ENCODE results near the gene NID2. TPM values are rescaled to one million over a fixed set of nuclear protein-coding genes. Genes with fewer than 3 reads are reported as not detected.

The NID2 gene
- total RNA-seq, 8 experiments from 2014 or later = 0.63 to 91.1 (median 1.6) TPM

DNA sequence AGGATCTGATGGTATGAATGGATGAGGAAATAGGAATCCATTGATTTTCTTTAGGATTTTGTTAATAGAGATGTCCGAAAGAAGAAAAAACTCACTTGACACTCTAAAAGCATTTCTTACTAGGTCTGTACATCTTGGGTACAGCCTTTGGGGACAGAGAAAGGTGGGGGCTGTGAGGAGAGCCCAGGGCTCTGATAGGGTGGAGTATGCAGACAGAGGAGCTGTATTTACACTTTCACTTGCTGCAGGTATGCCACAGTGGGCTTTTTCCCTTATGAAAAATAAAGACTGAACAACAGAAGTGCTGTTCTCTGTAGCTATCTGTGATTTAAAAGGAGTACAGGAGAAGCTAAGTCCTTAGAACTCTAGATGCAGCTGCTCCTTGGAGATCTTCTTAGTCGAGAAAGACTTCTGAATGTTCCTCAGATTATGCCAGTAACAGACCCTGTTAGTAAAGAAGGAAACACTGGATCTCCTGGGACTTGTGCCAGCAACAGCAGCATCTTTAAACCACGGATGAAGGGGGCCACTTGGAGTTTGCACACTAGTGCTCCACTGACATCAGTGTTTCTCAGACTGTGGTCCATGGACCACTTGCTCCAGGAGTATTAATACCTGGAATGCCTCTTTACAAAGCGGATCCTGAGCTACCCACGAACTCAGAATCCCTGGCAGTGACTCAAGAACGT is 98.9 kb downstream of the NID2 start:
- Histone ChIP-seq H3K4me3 (no peak overlapping the region), H3K4me1 (replicated peaks in 1 of 2) (no peaks in the 10 kb centered on the region), H3K27ac (no peak overlapping the region)
- in situ Hi-C loops (cut with MboI; ENCODE audit: low pct_unique_long_range_greater_than_20kb in 2 of 9, low sequenced_read_pairs in 9 of 9, unreplicated experiment in 9 of 9) = loop anchor here in 1 of 9 experiments (10.0 kb wide), 1 partner anchor 675 kb away; no protein-coding TSS in a partner anchor
- ATAC-seq (replicated peaks in 6 of 8) = no peak
- WGBS, 10 experiments = 40 to 100% (median 80%) methylated on average over 1 to 6 of the region's 6 CpGs

GRCh38 chr14:51967521-51967920 is 101.3 kb downstream of the NID2 start:
- H3K4me3 ChIP-seq = no peak overlapping the region
- in situ Hi-C loops (cut with MboI; ENCODE audit: low pct_unique_long_range_greater_than_20kb in 2 of 9, low sequenced_read_pairs in 9 of 9, unreplicated experiment in 9 of 9) = no loop called here

DNA sequence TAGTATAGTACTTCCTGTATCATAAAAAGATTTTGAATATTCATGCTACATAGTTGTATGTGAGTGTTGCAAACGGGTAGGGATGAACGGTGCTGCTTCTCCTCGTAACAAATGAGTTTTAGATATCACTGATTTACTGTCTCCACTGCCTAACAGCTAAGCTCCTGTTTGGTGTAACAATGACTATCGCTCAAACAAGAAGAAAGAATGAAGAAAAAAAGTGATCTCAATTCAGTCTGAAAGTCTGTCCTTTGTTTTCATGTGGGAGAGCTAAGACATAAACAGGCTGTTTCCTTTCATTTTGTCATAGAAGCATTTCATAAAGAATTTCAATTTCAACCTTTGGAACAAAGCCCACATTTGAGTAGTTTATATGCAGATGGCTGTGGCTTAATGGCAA is 105.6 kb downstream of the NID2 start:
- WGBS, 10 experiments = 10 to 74% (median 51%) methylated on average over 3 to 4 of the region's 4 CpGs; no CpG with 5 or more reads in 2 of the 10 experiments
- Histone ChIP-seq H3K4me3 (no peak overlapping the region), H3K27ac (no peak overlapping the region), H3K4me1 (replicated peaks in 1 of 2) (peaks cover 5 to 8% of the 10 kb centered on the region in 2 donors)
- in situ Hi-C loops (cut with MboI; ENCODE audit: low pct_unique_long_range_greater_than_20kb in 2 of 9, low sequenced_read_pairs in 9 of 9, unreplicated experiment in 9 of 9) = no loop called here
- ATAC-seq (replicated peaks in 6 of 8) = peak in 7 of 8 experiments; percentile 40 to 87 (median 53)

More at GRCh38 chr14:51967521-51967920, 101.3 kb downstream of the NID2 start:
- WGBS, 10 experiments = 40 to 92% (median 81%) methylated on average over 1 to 2 of the region's 2 CpGs; no CpG with 5 or more reads in 2 of the 10 experiments
- no peak for ATAC-seq (replicated peaks in 6 of 8)
- Histone ChIP-seq H3K4me1 (replicated peaks in 1 of 2) (peaks cover 5 to 8% of the 10 kb centered on the region in 2 donors), H3K27ac (no peak overlapping the region)

DNA sequence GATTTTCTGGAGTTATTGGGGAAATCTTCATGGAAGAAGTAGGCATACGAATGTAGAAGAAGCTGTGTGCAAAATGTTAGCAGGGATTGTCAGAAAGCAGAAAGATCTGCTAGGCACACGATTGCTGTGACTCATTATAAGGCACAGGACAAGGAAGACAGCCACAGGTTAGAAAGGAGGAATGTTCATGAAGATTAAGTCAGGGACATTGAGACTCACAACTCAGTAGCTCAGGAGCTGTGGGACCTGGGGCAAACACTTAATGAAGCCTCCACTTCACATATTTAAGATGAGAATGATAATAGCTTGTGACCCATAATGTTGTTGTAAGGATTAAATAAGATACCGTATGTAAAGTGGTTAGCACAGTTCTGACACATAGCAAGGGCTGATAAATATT is 106.1 kb downstream of the NID2 start:
- peak in 3 of 8 experiments; percentile 25 to 52 (median 33) for ATAC-seq (replicated peaks in 6 of 8)
- H3K4me3 ChIP-seq = no peak overlapping the region
- H3K27ac ChIP-seq = no peak overlapping the region
- H3K4me1 ChIP-seq (replicated peaks in 1 of 2) = peaks cover 5 to 8% of the 10 kb centered on the region in 2 donors
- in situ Hi-C loops (cut with MboI; ENCODE audit: low pct_unique_long_range_greater_than_20kb in 2 of 9, low sequenced_read_pairs in 9 of 9, unreplicated experiment in 9 of 9) = no loop called here
- WGBS, 10 experiments = 13 to 92% (median 65%) methylated on average over 1 to 2 of the region's 3 CpGs; no CpG with 5 or more reads in 2 of the 10 experiments

DNA sequence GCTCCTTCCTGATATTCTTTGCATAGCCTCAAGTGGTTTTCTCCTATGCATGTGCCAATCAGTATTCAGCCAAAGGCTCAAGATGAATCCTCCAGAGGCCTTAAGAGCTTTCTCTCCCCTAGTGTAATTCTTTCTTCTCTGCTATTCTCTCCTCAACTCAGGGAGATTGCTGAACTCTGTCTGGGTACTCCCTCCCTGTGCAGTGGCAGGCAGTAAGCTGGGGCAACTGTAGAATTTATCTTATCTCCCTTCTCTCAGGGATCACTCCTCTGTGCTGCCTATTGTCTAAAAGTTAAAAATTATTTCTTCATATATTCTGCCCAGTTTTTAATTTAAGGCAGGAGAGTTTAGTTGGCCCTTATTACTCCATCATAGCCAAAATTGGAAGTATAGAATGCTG is 108.0 kb downstream of the NID2 start:
- in situ Hi-C loops (cut with MboI; ENCODE audit: low pct_unique_long_range_greater_than_20kb in 2 of 9, low sequenced_read_pairs in 9 of 9, unreplicated experiment in 9 of 9) = no loop called here
- Histone ChIP-seq H3K27ac (no peak overlapping the region), H3K4me3 (no peak overlapping the region), H3K4me1 (replicated peaks in 1 of 2) (peaks cover 5 to 8% of the 10 kb centered on the region in 2 donors)
- ATAC-seq (replicated peaks in 6 of 8) = no peak

DNA sequence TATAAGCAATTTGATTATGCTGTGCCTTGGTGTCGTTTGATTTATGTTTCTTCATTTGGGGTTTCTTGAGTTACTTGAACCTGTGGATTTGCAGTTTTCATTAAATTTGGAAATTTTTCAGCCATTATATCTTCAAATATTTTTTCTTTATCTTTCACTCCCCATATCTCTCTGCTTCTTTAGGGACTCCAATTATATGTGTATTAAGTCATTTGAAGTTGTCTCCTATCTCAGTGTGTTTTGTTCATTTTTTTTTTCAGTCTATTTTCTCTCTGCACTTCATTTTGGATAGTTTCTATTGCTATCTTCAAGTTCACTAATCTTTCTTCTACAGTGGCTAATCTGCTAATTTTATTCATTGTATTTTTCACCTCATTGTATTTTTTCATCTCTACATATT is 108.9 kb downstream of the NID2 start:
- no peak overlapping the region for H3K27ac ChIP-seq
- in situ Hi-C loops (cut with MboI; ENCODE audit: low pct_unique_long_range_greater_than_20kb in 2 of 9, low sequenced_read_pairs in 9 of 9, unreplicated experiment in 9 of 9) = no loop called here
- H3K4me3 ChIP-seq = no peak overlapping the region
- ATAC-seq (replicated peaks in 6 of 8) = no peak
- WGBS, 10 experiments = 53 to 100% (median 83%) methylated on average over 1 of the region's 1 CpG; no CpG with 5 or more reads in 2 of the 10 experiments
- peaks cover 5 to 8% of the 10 kb centered on the region in 2 donors for H3K4me1 ChIP-seq (replicated peaks in 1 of 2)

DNA sequence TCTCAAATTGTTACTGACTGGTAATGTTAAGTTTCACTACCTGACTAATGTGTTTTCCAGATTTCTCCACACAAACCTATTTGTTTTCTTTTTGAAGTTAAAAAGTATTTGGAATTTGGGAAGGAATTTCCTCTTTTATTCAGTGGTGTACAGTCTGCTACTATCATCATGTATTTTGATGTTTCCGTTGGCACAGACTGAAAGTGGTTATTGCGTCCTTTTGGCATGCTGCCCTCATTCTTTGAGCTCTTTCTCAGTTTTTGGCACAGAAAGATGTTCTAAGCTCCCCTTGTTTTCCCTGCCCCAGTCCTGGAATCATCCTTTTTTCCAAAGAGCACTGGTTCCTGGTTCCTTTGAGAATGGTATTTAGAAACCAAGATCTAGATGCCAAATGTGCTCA is 110.9 kb downstream of the NID2 start:
- Histone ChIP-seq H3K27ac (no peak overlapping the region), H3K4me1 (replicated peaks in 1 of 2) (no peaks in the 10 kb centered on the region), H3K4me3 (no peak overlapping the region)
- in situ Hi-C loops (cut with MboI; ENCODE audit: low pct_unique_long_range_greater_than_20kb in 2 of 9, low sequenced_read_pairs in 9 of 9, unreplicated experiment in 9 of 9) = no loop called here
- WGBS, 10 experiments = 58 to 100% (median 91%) methylated on average over 1 to 2 of the region's 2 CpGs; no CpG with 5 or more reads in 2 of the 10 experiments
- no peak for ATAC-seq (replicated peaks in 6 of 8)

Other genes with a start within 250 kb of the NID2 start
- gene GNG2, start 208.4 kb downstream of the NID2 start, total RNA-seq = 100 to 1,000 TPM in 5 of 8 experiments, under 1 TPM in 3; 0.36 to 184 (median 133) TPM
- gene RTRAF, start 79.5 kb downstream of the NID2 start, total RNA-seq = 100 to 1,000 TPM; 154 to 268 (median 214) TPM
- under 1 TPM in 2 of 8 experiments, not detected in 6; 0.04 to 0.21 TPM for gene PTGDR, start 198.6 kb upstream of the NID2 start, total RNA-seq
- gene PTGER2, start 245.3 kb upstream of the NID2 start, total RNA-seq = 1 to 10 TPM in 2 of 8 experiments, under 1 TPM in 5, not detected in 1; 0.14 to 6.3 (median 0.36) TPM